GM19452 (cell line): ENCODE data around the gene UBAP1.
"Not testable (repeated sequence)": the region's sequence is repeated elsewhere in the genome, so short reads cannot be mapped to it uniquely, and the experiment has no call there.

ENCODE experiments used
- ATAC-seq: cut with Tn5 transposase; IDR thresholded peaks from one replicate; pipeline ENCODE4 v1.9.1; 2021; ENCODE audit not compliant: unreplicated experiment

The UBAP1 gene

DNA sequence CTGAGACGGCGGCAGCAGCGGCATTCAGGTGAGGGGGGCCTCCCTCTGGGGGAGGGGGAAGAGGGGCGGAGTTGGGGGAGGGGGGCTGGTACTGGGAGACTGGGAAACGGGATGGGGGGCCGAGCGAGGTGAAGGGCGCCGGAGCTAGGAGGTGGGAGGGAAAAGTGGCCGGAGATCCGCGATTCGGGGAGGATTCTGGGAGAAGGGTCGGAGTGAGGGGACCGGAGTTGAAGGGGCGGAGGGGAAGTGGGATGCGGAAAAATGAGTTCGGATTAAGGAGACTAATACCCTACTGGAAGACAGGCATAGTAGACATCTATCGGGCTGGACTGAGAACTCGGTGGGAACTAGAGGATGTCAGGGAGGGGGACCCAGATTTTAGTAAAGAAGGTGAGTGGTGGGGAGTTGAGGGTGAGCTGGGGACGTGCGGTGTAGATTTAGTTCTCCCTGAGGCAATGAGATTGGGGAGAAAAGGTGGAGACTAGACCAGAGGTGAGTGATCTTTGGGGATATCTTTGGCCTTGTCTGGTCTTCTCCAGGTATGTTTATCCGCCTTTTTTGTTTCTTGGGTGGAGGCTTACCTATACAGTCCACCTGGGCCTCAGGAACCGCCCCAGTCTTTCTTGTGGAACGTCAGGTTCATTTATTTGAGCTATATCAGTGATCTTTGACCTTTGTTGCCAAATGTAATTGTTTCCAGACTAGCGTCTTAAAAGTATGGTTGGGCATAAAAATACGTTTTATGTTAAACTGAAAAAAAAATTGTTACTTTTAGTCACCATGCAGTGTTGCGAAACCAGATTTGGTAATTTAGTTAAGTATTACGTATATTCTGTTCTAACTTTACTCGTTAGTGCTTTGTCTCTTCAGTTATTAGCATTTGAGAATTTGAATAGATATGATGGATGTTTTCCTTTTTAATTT lies 632 bp downstream of the UBAP1 start:
- ATAC-seq = no peak

GRCh38 chr9:34185778-34186551 lies 7.1 kb downstream of the UBAP1 start:
- ATAC-seq = peak; percentile 95

DNA sequence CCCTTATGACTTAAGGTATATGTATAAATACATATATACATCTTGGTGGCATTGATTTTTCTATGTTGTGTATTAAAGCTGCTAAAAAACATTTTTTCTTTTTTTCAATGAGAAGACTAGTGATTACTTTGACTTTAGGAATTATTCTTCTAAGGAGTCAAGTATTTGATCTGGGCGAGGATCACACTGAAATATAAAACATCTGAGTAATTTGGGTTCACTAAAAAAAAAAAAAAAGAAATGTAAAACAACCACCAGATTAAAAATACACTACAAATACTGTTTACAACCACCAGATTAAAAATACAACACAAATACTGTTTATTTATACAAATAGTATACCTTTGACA lies 9.0 kb downstream of the UBAP1 start:
- no peak for ATAC-seq

- no peak for ATAC-seq
Observed at GRCh38 chr9:34190996-34191892, 12.4 kb downstream of the UBAP1 start.

DNA sequence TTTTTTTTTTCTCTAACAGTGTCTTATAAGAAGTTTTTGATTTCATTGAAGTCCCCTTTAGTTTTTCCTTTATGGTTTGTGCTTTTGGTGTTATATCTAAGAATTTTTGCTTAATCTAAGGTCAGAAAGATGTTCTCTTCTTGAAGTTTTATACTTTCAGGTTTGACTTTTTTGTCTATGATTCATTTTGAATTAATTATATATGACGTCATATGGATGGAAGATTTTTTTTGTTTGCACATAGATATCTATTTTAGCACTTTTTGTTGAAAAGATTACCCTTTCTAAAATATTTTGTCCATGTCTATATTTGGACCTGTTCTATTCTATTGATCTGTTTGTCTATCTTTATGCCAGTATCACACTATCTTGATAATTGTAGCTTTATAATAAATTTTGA lies 16.3 kb downstream of the UBAP1 start:
- ATAC-seq = no peak

GRCh38 chr9:34197286-34197685 lies 18.4 kb downstream of the UBAP1 start:
- ATAC-seq = not testable (repeated sequence)

DNA sequence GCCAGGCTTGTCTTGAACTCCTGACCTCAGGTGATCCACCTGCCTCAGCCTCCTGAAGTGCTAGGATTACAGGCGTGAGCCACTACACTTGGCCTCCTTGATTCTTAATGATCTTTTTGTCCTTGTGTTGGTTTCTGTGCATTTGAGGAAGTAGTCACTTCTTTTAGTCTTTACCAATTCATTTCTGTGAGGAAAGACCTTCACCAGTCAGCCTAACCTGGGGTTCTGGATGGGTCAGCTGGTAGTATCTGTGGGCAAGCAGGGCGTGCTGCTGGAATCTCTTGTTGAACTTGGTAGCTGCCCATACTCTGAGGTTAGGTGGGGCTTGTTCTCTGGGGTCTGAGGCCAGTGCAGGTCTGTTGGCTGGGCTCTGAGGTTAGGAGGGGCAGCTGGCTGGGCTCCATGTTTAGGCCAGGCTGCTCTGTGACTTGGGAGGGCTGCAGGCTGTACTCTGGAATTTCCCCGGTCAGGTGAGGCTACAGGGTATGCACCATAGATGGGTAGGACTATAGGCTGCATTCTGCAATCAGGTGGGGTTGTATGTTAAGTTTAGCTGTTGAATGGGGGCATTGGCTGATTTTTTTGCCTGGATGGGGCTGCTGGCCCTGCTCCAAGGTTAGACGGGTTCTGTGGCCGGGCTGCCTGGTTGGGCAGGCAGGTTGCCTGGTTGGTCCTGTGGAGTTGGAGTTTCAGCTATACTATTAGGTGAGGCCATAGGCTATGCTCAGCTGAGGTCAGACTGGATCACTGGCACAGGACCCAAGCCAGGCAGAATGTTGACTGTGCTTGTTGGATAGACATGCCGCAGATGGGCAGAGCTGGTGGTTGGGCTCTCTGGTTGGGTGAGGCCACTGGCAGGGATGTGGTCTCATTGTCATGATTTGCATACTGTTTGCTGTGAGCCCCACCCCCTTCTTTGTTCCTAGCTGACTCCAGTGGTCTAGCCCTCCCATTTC lies 19.2 kb downstream of the UBAP1 start:
- no peak for ATAC-seq

GRCh38 chr9:34200092-34200491 lies 21.2 kb downstream of the UBAP1 start:
- no peak for ATAC-seq

- ATAC-seq = no peak
Observed at GRCh38 chr9:34203275-34203991, 24.6 kb downstream of the UBAP1 start.

DNA sequence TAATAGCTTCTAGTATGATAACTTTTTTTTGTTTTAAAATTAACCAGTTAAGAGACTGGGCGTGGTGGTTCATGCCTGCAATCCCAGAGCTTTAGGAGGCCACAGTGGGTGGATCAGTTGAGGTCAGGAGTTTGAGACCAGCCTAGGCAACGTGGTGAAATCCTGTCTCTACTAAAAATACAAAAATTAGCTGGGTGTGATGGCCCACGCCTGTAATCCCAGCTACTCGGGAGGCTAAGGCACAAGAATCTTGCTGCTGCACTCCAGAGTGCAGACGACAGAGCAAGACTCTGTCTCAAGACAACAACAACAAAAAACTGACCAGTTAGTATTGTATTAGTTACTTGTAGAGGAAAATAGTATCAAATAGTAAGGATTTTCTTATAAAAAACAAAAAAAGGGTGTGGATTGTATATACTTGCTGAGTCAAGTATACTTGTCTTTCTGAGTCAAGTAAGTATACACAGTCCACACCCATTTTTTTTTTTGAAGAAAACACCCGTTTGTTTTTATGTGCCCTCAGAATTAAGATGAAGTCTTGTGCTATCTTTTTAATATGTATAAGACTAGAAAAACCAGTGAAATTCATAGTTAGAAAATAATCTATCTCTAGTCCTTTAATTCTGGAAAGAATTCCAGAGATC lies 25.3 kb downstream of the UBAP1 start:
- ATAC-seq = no peak

DNA sequence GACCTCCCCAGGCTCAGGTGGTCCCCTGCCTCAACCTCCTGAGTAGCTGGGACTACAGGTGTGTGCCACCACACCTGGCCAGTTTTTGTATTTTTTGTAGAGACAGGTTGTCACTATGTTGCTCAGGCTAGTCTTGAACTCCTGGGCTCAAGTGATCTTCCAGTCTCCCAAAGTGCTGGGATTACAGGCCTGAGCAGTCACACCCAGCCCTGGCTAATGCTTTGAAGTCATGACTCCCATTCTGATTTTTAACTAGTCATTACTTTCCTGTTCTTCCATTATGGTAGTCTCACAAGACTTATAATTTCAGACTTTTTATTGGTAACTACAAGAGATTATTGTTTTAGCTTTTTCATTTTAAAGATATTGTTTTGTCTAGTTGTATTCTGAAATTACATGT lies 26.3 kb downstream of the UBAP1 start:
- ATAC-seq = no peak

DNA sequence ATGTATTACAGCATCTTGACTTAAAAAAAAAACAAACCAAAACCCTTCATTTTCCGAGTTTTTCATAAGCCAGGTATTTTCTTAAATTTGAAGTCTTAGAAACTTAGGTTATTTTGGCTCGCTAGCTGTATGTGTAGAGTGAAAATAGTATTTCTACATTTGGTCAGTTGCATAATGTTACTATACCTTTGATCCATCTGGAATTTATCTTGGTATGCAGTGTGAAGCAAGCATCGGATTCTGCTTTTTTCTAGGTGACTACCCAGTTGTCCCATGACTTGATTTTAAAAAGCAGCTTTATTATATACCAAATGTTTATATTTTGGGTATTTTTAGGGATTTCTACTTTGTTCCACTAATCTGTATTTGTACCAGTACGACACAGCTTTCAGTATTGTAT lies 27.7 kb downstream of the UBAP1 start:
- ATAC-seq = no peak

DNA sequence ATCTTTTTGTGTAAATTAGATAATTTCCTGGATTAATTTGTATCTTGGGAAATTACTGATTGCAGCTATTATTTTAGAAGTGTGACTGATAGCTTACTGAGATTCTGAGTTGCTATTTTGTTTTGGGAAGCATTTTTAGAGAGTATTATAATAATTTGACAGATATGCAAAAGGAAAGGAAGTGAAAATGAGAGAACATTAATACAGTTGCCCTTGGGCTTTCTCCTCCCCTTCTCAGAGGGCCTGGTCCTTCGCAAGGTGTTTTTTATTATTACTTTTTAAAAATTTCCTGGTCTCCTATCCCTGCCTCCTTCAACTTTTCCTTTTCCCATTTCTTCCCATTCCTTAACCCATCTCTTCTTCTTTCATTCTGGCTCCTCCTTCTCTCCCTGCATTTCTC lies 32.6 kb downstream of the UBAP1 start:
- ATAC-seq = no peak

DNA sequence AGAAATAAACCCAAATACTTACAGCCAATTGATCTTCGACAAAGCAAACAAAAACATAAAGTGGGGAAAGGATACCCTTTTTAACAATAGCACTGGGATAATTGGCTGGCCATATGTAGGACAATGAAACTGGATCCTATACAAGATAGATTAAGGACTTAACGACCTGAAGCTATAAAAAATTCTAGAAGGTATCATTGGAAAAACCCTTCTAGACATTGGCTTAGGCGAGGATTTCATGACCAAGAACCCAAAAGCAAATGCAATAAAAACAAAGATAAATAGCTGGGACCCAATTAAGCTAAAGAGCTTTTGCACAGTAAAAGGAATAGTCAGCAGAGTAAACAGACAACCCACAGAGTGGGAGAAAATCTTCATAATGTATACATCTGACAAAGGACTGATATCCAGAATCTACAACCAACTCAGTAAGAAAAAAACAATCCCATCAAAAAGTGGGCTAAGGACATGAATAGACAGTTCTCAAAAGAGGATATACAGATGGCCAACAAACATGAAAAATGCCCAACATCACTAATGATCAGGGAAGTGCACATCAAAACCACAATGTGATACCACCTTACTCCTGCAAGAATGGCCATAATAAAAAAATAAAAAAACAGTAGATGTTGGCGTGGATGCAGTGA lies 35.6 kb downstream of the UBAP1 start:
- ATAC-seq = not testable (repeated sequence)

- ATAC-seq = no peak
Observed at GRCh38 chr9:34216325-34216724, 37.5 kb downstream of the UBAP1 start.

GRCh38 chr9:34217015-34217414 lies 38.2 kb downstream of the UBAP1 start:
- ATAC-seq = not testable (repeated sequence)

- ATAC-seq = no peak
Observed at GRCh38 chr9:34218446-34218845, 39.6 kb downstream of the UBAP1 start.

DNA sequence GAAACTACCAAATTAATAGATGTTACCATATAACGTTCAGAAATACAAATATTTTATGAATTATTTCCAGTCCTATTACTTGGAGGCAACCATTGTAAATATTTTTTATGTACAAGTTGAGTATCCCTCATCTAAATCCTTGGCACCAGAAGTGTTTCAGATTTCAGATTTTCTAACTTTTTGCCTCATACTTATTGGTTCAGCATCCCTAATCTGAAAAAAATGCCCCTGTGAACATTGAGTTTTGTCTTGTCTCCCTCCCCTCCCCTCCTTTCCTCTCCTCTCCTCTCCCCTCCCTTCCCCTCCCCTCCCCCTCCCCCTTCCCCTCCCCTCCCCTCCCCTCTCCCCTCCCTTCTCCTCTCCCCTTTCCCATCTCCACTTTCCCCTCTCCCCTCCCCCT lies 40.6 kb downstream of the UBAP1 start:
- ATAC-seq = no peak
